H1 (cell line): Measurements from ENCODE around the gene ABHD6. TPM values are rescaled to one million over a fixed set of nuclear protein-coding genes. Genes with fewer than 3 reads are reported as not detected.

Experiments
- CBX8 ChIP-seq: fragments of 300-800, 300-1000 bp; sonication (generic); IDR thresholded peaks from 2 replicates; pipeline ENCODE4 v1.7.1; 2016; ENCODE audit warnings: low read depth, low read length, borderline replicate concordance
- HDAC2 ChIP-seq, 2 experiments: fragments of 300-600 bp in 1 of 2; sonication (generic) in 1 of 2; IDR thresholded peaks; 2 replicates each; pipeline ENCODE4 v1.6.1; 2011 to 2012; ENCODE audit warnings: low read depth in 2 of 2, low read length in 2 of 2, mild to moderate bottlenecking in 2 of 2, moderate library complexity in 2 of 2, borderline replicate concordance in 1 of 2, inconsistent platforms in 1 of 2
- YY1 ChIP-seq: IDR thresholded peaks from 2 replicates; pipeline ENCODE4 v1.6.1; 2011; ENCODE audit warnings: low read depth, mild to moderate bottlenecking, low read length
- polyA plus RNA-seq, 7 experiments: library from polyadenylated mRNA; depleted of rRNA in 3 of 7; stranded (reverse) in 5 of 7; unstranded in 2 of 7; fragments of >200 nt in 5 of 7; fragments of 200-250 nt in 2 of 7; gene quantifications; 1 replicate in 5 of 7; 2 replicates in 1 of 7; 4 replicates in 1 of 7; pipeline versions ENCODE4 v1.2.1 to v1.2.3, GENCODE V29; 2011 to 2013; ENCODE audit warnings: missing spikeins in 2 of 7, mixed read lengths in 2 of 7
- total RNA-seq: library from RNA; stranded (reverse); fragmentation: NEBNext Ultra II Directional; extraction: Animal tissue kit (Norgen Biotek cat#: 25700); gene quantifications from 2 replicates; pipeline ENCODE4 v1.2.1, GENCODE V29; 2021
- TF ChIP-seq, protein P1 (sequence below): fragments of 300-600 bp; sonication (generic); IDR thresholded peaks from 2 replicates; pipeline ENCODE4 v1.7.1; 2012; ENCODE audit warnings: low read length, moderate library complexity, mild to moderate bottlenecking, inconsistent platforms; ENCODE audit not compliant: insufficient replicate concordance
- TF ChIP-seq, protein P2 (sequence below), 3 experiments: IDR thresholded peaks; 1 replicate in 2 of 3; 2 replicates in 1 of 3; pipeline versions ENCODE4 v1.5.1 to v1.6.1; 2011; ENCODE audit warnings: low read length in 3 of 3, mild to moderate bottlenecking in 3 of 3, inconsistent platforms in 2 of 3, low read depth in 1 of 3, moderate library complexity in 1 of 3; ENCODE audit not compliant: insufficient read depth in 1 of 3; ENCODE audit errors: control extremely low read depth in 1 of 3
- TF ChIP-seq, protein P3 (sequence below): IDR thresholded peaks from 2 replicates; pipeline ENCODE4 v1.6.1; 2011; ENCODE audit warnings: low read length, improper control_type of control experiment

The ABHD6 gene
- total and polyA plus RNA-seq, 2 of the 8 experiments (the other 6 are each of a cell fraction or from before 2014, with no cell fraction given) = 5.9 to 6.6 TPM

DNA sequence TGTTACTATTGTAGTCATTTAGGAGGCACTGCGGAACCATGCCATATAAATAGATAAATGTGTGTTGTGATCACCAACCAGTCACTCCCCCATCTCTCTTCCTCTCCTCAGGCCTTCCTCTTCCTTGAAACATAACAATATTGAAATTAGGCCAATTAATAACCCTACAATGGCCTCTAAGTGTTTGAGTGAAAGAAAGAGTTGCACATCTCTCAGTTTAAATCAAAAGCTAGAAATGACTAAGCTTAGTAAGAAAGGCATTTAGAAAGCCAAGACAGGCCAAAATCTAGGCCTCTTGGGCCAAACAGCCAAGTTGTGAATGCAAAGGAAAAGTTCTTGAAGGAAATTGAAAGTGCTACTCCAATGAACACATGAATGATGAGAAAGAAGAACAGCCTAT is 18.7 kb upstream of the ABHD6 start (continued):
- TF ChIP-seq, protein P1, sequence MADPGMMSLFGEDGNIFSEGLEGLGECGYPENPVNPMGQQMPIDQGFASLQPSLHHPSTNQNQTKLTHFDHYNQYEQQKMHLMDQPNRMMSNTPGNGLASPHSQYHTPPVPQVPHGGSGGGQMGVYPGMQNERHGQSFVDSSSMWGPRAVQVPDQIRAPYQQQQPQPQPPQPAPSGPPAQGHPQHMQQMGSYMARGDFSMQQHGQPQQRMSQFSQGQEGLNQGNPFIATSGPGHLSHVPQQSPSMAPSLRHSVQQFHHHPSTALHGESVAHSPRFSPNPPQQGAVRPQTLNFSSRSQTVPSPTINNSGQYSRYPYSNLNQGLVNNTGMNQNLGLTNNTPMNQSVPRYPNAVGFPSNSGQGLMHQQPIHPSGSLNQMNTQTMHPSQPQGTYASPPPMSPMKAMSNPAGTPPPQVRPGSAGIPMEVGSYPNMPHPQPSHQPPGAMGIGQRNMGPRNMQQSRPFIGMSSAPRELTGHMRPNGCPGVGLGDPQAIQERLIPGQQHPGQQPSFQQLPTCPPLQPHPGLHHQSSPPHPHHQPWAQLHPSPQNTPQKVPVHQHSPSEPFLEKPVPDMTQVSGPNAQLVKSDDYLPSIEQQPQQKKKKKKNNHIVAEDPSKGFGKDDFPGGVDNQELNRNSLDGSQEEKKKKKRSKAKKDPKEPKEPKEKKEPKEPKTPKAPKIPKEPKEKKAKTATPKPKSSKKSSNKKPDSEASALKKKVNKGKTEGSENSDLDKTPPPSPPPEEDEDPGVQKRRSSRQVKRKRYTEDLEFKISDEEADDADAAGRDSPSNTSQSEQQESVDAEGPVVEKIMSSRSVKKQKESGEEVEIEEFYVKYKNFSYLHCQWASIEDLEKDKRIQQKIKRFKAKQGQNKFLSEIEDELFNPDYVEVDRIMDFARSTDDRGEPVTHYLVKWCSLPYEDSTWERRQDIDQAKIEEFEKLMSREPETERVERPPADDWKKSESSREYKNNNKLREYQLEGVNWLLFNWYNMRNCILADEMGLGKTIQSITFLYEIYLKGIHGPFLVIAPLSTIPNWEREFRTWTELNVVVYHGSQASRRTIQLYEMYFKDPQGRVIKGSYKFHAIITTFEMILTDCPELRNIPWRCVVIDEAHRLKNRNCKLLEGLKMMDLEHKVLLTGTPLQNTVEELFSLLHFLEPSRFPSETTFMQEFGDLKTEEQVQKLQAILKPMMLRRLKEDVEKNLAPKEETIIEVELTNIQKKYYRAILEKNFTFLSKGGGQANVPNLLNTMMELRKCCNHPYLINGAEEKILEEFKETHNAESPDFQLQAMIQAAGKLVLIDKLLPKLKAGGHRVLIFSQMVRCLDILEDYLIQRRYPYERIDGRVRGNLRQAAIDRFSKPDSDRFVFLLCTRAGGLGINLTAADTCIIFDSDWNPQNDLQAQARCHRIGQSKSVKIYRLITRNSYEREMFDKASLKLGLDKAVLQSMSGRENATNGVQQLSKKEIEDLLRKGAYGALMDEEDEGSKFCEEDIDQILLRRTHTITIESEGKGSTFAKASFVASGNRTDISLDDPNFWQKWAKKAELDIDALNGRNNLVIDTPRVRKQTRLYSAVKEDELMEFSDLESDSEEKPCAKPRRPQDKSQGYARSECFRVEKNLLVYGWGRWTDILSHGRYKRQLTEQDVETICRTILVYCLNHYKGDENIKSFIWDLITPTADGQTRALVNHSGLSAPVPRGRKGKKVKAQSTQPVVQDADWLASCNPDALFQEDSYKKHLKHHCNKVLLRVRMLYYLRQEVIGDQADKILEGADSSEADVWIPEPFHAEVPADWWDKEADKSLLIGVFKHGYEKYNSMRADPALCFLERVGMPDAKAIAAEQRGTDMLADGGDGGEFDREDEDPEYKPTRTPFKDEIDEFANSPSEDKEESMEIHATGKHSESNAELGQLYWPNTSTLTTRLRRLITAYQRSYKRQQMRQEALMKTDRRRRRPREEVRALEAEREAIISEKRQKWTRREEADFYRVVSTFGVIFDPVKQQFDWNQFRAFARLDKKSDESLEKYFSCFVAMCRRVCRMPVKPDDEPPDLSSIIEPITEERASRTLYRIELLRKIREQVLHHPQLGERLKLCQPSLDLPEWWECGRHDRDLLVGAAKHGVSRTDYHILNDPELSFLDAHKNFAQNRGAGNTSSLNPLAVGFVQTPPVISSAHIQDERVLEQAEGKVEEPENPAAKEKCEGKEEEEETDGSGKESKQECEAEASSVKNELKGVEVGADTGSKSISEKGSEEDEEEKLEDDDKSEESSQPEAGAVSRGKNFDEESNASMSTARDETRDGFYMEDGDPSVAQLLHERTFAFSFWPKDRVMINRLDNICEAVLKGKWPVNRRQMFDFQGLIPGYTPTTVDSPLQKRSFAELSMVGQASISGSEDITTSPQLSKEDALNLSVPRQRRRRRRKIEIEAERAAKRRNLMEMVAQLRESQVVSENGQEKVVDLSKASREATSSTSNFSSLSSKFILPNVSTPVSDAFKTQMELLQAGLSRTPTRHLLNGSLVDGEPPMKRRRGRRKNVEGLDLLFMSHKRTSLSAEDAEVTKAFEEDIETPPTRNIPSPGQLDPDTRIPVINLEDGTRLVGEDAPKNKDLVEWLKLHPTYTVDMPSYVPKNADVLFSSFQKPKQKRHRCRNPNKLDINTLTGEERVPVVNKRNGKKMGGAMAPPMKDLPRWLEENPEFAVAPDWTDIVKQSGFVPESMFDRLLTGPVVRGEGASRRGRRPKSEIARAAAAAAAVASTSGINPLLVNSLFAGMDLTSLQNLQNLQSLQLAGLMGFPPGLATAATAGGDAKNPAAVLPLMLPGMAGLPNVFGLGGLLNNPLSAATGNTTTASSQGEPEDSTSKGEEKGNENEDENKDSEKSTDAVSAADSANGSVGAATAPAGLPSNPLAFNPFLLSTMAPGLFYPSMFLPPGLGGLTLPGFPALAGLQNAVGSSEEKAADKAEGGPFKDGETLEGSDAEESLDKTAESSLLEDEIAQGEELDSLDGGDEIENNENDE = no peak
- TF ChIP-seq HDAC2 (IDR thresholded peaks at IDR 0.05; ENCODE audit: borderline replicate concordance in 1 of 2, low read depth in 2 of 2, low read length in 2 of 2) = no peak
- TF ChIP-seq, protein P2, sequence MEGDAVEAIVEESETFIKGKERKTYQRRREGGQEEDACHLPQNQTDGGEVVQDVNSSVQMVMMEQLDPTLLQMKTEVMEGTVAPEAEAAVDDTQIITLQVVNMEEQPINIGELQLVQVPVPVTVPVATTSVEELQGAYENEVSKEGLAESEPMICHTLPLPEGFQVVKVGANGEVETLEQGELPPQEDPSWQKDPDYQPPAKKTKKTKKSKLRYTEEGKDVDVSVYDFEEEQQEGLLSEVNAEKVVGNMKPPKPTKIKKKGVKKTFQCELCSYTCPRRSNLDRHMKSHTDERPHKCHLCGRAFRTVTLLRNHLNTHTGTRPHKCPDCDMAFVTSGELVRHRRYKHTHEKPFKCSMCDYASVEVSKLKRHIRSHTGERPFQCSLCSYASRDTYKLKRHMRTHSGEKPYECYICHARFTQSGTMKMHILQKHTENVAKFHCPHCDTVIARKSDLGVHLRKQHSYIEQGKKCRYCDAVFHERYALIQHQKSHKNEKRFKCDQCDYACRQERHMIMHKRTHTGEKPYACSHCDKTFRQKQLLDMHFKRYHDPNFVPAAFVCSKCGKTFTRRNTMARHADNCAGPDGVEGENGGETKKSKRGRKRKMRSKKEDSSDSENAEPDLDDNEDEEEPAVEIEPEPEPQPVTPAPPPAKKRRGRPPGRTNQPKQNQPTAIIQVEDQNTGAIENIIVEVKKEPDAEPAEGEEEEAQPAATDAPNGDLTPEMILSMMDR (IDR thresholded peaks at IDR 0.05; ENCODE audit: control extremely low read depth in 1 of 3, insufficient read depth in 1 of 3, low read depth in 1 of 3, low read length in 3 of 3) = no peak
- TF ChIP-seq, protein P3, sequence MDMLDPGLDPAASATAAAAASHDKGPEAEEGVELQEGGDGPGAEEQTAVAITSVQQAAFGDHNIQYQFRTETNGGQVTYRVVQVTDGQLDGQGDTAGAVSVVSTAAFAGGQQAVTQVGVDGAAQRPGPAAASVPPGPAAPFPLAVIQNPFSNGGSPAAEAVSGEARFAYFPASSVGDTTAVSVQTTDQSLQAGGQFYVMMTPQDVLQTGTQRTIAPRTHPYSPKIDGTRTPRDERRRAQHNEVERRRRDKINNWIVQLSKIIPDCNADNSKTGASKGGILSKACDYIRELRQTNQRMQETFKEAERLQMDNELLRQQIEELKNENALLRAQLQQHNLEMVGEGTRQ = no peak
- no peak for TF ChIP-seq CBX8
- TF ChIP-seq YY1 = no peak
